Measurements from ENCODE around the gene SNCAIP.

GRCh38 chr5:122351416-122352157, 39.5 kb downstream of the SNCAIP start:
- TF ChIP-seq POLR2A (IDR thresholded peaks at IDR 0.05) (no peak), CTCF (IDR thresholded peaks at IDR 0.05) (no peak)

All from prostate gland (tissue), 2 donors.